Measurements from ENCODE around the gene MAP3K14. TPM values are rescaled to one million over a fixed set of nuclear protein-coding genes. Genes with fewer than 3 reads are reported as not detected.

The MAP3K14 gene
- total RNA-seq, 4 donors from 2014 or later, result 16.5 to 30.4 (median 24.7) TPM

DNA sequence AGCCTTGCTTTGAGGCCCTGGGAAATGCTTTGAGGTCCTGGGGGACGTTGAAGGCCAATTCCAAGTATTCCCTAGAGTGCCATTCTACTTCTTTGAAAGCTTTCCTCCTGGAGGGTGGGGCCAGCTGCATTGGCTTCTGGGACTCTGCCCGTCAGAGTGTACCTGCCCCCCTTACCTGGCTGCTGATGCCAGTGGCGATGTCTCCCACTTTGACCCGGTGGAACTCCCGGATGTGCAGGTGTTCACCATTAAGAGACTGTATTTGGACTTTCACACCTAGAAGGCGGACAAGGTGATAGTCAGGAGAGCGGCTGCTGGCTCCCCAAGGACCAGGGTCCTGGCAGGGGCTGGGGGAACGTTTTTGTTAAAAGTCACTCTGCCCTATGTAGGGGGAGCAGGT lies 51.8 kb downstream of the MAP3K14 start:
- peak in 1 of 3 donors; percentile 62 for DNase-seq
- TF ChIP-seq POLR2A (IDR thresholded peaks at IDR 0.05), result no peak
- TF ChIP-seq, protein P1, sequence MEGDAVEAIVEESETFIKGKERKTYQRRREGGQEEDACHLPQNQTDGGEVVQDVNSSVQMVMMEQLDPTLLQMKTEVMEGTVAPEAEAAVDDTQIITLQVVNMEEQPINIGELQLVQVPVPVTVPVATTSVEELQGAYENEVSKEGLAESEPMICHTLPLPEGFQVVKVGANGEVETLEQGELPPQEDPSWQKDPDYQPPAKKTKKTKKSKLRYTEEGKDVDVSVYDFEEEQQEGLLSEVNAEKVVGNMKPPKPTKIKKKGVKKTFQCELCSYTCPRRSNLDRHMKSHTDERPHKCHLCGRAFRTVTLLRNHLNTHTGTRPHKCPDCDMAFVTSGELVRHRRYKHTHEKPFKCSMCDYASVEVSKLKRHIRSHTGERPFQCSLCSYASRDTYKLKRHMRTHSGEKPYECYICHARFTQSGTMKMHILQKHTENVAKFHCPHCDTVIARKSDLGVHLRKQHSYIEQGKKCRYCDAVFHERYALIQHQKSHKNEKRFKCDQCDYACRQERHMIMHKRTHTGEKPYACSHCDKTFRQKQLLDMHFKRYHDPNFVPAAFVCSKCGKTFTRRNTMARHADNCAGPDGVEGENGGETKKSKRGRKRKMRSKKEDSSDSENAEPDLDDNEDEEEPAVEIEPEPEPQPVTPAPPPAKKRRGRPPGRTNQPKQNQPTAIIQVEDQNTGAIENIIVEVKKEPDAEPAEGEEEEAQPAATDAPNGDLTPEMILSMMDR (IDR thresholded peaks at IDR 0.05), result no peak
- no peak overlapping the region for H3K4me3 ChIP-seq
- peak overlapping the region in 3 of 4 donors; percentile 32 to 83 (median 73) for H3K27ac ChIP-seq
- no peaks in the 10 kb centered on the region for H3K27me3 ChIP-seq
- no peaks in the 10 kb centered on the region for H3K9me3 ChIP-seq
- peaks cover 7 to 44% (median 12%) of the 10 kb centered on the region in 4 donors for H3K4me1 ChIP-seq
- peaks cover 0 to 64% (median 0%) of the 10 kb centered on the region in 3 donors for H3K36me3 ChIP-seq

DNA sequence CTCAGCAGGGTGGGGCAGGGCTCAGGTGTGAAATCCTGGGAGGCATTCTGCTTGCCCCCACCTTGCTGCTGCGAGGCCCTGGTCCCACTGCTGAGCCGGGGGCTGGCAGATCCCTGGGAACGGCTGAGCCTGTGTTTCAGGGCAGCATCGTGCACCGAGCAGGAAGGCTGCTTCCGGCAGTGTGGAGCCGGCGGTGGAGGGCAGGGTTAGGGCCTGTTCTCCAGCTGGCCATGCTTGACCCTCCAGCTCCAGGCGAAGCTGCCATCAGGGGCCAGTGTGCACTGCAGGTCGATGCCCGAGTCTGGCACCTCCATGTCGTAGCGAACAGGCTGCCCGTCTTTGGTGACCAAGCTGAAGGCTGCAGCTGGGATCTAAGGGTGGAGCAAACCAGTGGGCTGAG lies 52.4 kb downstream of the MAP3K14 start:
- TF ChIP-seq POLR2A (IDR thresholded peaks at IDR 0.05), result no peak
- TF ChIP-seq, protein P1 (IDR thresholded peaks at IDR 0.05), result no peak
- DNase-seq, result no peak
- Histone ChIP-seq H3K9me3 (no peaks in the 10 kb centered on the region), H3K4me3 (no peak overlapping the region), H3K27me3 (no peaks in the 10 kb centered on the region), H3K27ac (peak overlapping the region in 3 of 4 donors; percentile 32 to 83 (median 73)), H3K36me3 (peaks cover 0 to 59% (median 0%) of the 10 kb centered on the region in 3 donors), H3K4me1 (peaks cover 7 to 44% (median 12%) of the 10 kb centered on the region in 4 donors)

DNA sequence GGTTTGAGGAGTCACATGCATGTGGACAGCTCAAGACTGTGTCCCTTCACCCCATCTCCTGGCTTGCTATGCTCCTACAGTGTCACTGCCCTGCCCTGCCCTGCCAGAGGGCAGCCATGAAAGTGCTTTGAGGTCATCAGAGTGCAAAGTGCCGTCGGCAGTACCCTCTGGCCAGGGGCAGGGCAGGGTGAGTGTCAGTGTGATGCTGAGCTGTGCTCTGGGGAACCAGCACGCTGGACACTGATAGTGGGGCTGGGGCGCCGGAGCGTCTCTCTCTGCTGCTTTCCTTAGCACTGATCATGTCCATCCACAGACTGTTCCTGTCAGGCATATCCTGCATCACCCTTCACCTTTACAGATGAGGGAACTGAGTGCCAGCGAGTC lies 53.4 kb downstream of the MAP3K14 start:
- Histone ChIP-seq H3K27me3 (no peaks in the 10 kb centered on the region), H3K4me1 (peaks cover 7 to 44% (median 12%) of the 10 kb centered on the region in 4 donors), H3K27ac (peak overlapping the region in 2 of 4 donors; percentile 37 to 73), H3K9me3 (no peaks in the 10 kb centered on the region), H3K4me3 (no peak overlapping the region), H3K36me3 (peaks cover 0 to 49% (median 0%) of the 10 kb centered on the region in 3 donors)
- TF ChIP-seq POLR2A (IDR thresholded peaks at IDR 0.05), result peak in 1 of 2 donors; percentile 20
- TF ChIP-seq, protein P1 (IDR thresholded peaks at IDR 0.05), result peak in 1 of 6 experiments; percentile 4
- peak in 2 of 3 donors; percentile 70 to 72 for DNase-seq

DNA sequence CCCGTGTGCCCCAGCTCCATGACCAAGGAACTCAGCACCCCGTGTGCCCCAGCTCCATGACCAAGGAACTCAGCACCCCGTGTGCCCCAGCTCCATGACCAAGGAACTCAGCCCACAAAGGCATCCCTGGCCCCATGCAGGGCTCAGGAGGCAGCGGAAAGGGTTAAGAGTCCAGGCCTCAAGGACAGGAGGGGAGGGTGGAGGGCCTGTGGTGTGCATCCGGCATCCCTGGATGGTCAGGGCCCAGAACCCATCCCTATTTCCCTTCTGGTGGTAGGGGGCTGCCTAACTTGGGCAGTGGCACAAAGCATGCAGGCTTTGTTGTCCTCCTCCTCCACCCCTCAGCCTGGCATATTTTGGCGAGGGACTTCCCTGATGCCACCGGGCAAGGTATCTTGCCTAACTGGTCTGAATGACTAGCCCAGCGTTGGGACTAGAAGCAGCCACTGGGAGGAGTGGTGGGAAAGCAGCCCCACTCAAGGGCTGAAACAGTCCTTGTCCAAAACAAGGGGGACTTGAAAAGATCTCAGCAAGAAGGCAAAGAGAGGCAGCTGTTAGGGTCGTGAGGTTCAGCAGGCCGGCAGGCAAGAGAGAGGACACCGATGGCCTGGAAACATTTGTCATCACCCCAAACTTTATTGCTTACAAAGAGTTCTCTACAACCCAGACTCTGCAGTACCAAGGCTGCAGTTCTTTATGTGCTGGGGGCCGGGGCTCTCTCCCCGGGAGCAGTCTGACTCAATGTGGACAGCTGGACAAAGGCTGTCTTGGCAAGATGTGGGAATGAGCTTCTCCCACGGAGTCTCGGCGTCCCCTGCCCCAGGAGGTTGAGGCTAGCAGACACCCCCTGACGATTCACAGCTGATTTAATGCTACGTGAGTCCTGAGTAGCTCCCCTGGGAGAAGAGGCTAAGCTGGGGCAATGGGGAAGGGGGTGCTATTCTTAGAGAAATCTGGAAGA lies 54.0 kb downstream of the MAP3K14 start:
- DNase-seq, result no peak
- Histone ChIP-seq H3K27me3 (no peaks in the 10 kb centered on the region), H3K4me1 (peaks cover 7 to 44% (median 12%) of the 10 kb centered on the region in 4 donors), H3K9me3 (no peaks in the 10 kb centered on the region), H3K27ac (peak overlapping the region; percentile 37 to 83 (median 70)), H3K36me3 (peaks cover 0 to 42% (median 0%) of the 10 kb centered on the region in 3 donors), H3K4me3 (peak overlapping the region in 3 of 4 donors; percentile 56 to 67 (median 66))
- TF ChIP-seq, protein P1 (IDR thresholded peaks at IDR 0.05), result no peak
- TF ChIP-seq POLR2A (IDR thresholded peaks at IDR 0.05), result no peak

DNA sequence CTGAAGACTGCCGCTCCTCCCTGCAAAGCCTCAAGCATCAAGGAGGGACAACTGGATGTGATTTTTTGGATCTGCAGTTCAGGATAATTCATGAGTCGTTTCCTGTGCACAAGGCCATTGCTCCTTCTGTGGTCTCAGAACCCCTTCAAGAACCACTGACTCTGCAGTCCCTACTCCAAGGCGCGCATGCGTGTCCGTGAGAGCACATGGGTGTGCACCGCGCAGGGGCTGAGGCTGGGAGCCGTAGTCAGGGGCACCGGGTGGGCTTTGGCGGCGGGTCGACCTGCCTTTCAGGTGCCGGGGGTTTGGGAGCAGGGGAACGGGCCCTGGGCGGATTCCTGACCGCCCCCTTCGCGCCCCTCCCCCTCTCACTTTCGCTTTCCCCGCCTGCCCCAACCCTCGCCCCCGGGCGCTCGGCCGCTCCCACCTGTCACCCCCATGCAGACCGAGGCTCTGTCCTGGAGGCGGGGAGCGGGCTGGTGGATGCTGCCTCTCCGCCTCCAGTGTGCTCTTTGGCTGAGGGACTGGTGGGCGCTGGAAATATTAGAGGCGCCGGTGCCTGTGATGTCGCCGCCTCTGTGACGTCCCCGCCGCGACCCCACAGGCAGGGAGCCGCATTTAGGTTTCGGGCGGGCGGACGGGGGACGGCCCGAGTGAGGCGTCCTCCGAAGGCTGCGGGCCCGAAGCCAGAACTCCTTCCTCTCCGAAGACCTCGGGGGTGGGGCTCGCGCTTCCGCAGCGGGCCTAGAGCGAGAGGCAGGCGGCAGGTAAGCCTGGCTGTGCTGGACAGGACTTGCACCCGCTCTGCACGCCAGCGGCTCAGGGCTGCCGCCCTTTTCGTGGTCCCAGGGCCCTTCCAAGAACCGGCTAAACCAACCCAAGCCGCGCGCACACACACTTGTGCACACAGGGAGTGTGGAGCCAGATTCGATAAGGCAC lies 55.0 kb downstream of the MAP3K14 start, which contains the start of gene SPATA32:
TSS of gene SPATA32 (minus strand) at position 518 of the 939 bp plus-strand sequence. CDS start at position 440, 78 bp downstream.
- H3K4me1 ChIP-seq, result peaks cover 7 to 44% (median 12%) of the 10 kb centered on the region in 4 donors
- peaks cover 0 to 33% (median 0%) of the 10 kb centered on the region in 3 donors for H3K36me3 ChIP-seq
- peak within 1 kb of the TSS; percentile 37 to 83 (median 70) for H3K27ac ChIP-seq
- TF ChIP-seq POLR2A (IDR thresholded peaks at IDR 0.05), result no peak
- TF ChIP-seq, protein P1 (IDR thresholded peaks at IDR 0.05), result peak in 2 of 6 experiments; percentile 11 to 17
- H3K9me3 ChIP-seq, result no peaks in the 10 kb centered on the region
- no peaks in the 10 kb centered on the region for H3K27me3 ChIP-seq
- peak; percentile 67 to 87 (median 78) for DNase-seq
- peak within 1 kb of the TSS; percentile 56 to 68 (median 66) for H3K4me3 ChIP-seq

Data from Peyer's patch (tissue), 4 donors.